Measurements from ENCODE around the gene HAT1. TPM values are rescaled to one million over a fixed set of nuclear protein-coding genes. Genes with fewer than 3 reads are reported as not detected.
A peak's percentile ranks its signal among the peaks of the same experiment; 100 is the strongest.

Gene HAT1
- total RNA-seq, 2 donors from 2014 or later = 58.1 to 74.6 TPM

GRCh38 chr2:171921970-171922229, 361 bp upstream of the HAT1 start:
- peaks cover 10% of the 10 kb centered on the region for H3K36me3 Mint-ChIP-seq (ENCODE audit: low read depth)
- Histone ChIP-seq H3K4me3 (ENCODE audit: low read length) (peak overlapping the region; percentile 98), H3K27me3 (ENCODE audit: control insufficient read depth, insufficient read depth, low read length, poor library complexity, severe bottlenecking) (no peaks in the 10 kb centered on the region), H3K9ac (ENCODE audit: extremely low read depth, low read length, poor library complexity, severe bottlenecking) (peak overlapping the region; percentile 94), H3K36me3 (ENCODE audit: control insufficient read depth, insufficient read depth, low read length) (peaks cover 13% of the 10 kb centered on the region), H3K27ac (ENCODE audit: low read depth, low read length) (peak overlapping the region; percentile 9), H3K9me3 (ENCODE audit: control insufficient read depth, low read length) (no peaks in the 10 kb centered on the region), H3K4me1 (ENCODE audit: control insufficient read depth, insufficient read depth, low read length) (no peaks in the 10 kb centered on the region)
- H3K9me3 Mint-ChIP-seq = no peaks in the 10 kb centered on the region
- peak overlapping the region; percentile 89 for H3K27ac Mint-ChIP-seq
- TF ChIP-seq CTCF (conservative IDR thresholded peaks at IDR 0.05) = no peak
- no peak for DNase-seq
- H3K4me3 Mint-ChIP-seq = peak overlapping the region; percentile 85
- H3K4me1 Mint-ChIP-seq = peaks cover 8% of the 10 kb centered on the region
- WGBS, 2 experiments (ENCODE audit: insufficient coverage in 1 of 2, insufficient read length in 1 of 2) = 0 to 25% methylated on average over 3 to 5 of the region's 5 CpGs
- H3K27me3 Mint-ChIP-seq (ENCODE audit: insufficient read depth) = no peaks in the 10 kb centered on the region

- no peak for DNase-seq
- 62 to 65% methylated on average over 10 to 13 of the region's 13 CpGs for WGBS, 2 experiments (ENCODE audit: insufficient coverage in 1 of 2, insufficient read length in 1 of 2)
These were observed 945 bp downstream of the HAT1 start for GRCh38 chr2:171923206-171923605.

GRCh38 chr2:171924170-171924942, 2.1 kb downstream of the HAT1 start:
- Histone ChIP-seq H3K4me3 (ENCODE audit: low read length) (peak overlapping the region; percentile 98), H3K9me3 (ENCODE audit: control insufficient read depth, low read length) (no peaks in the 10 kb centered on the region), H3K9ac (ENCODE audit: extremely low read depth, low read length, poor library complexity, severe bottlenecking) (no peak overlapping the region), H3K4me1 (ENCODE audit: control insufficient read depth, insufficient read depth, low read length) (no peaks in the 10 kb centered on the region), H3K27me3 (ENCODE audit: control insufficient read depth, insufficient read depth, low read length, poor library complexity, severe bottlenecking) (no peaks in the 10 kb centered on the region), H3K27ac (ENCODE audit: low read depth, low read length) (no peak overlapping the region), H3K36me3 (ENCODE audit: control insufficient read depth, insufficient read depth, low read length) (peaks cover 22% of the 10 kb centered on the region)
- Mint-ChIP-seq H3K27ac (no peak overlapping the region), H3K36me3 (ENCODE audit: low read depth) (peaks cover 22% of the 10 kb centered on the region), H3K4me1 (peaks cover 8% of the 10 kb centered on the region), H3K27me3 (ENCODE audit: insufficient read depth) (no peaks in the 10 kb centered on the region), H3K9me3 (no peaks in the 10 kb centered on the region), H3K4me3 (no peak overlapping the region)
- WGBS, 2 experiments (ENCODE audit: insufficient coverage in 1 of 2, insufficient read length in 1 of 2) = 87 to 95% methylated on average over 12 to 16 of the region's 17 CpGs
- no peak for TF ChIP-seq CTCF (conservative IDR thresholded peaks at IDR 0.05)
- no peak for DNase-seq

More at GRCh38 chr2:171923206-171923605, 945 bp downstream of the HAT1 start:
- no peak for TF ChIP-seq CTCF (conservative IDR thresholded peaks at IDR 0.05)
- Histone ChIP-seq H3K4me3 (ENCODE audit: low read length) (peak overlapping the region; percentile 98), H3K27me3 (ENCODE audit: control insufficient read depth, insufficient read depth, low read length, poor library complexity, severe bottlenecking) (no peaks in the 10 kb centered on the region), H3K9ac (ENCODE audit: extremely low read depth, low read length, poor library complexity, severe bottlenecking) (peak overlapping the region; percentile 94), H3K9me3 (ENCODE audit: control insufficient read depth, low read length) (no peaks in the 10 kb centered on the region), H3K36me3 (ENCODE audit: control insufficient read depth, insufficient read depth, low read length) (peaks cover 22% of the 10 kb centered on the region), H3K4me1 (ENCODE audit: control insufficient read depth, insufficient read depth, low read length) (no peaks in the 10 kb centered on the region), H3K27ac (ENCODE audit: low read depth, low read length) (peak overlapping the region; percentile 91)
- Mint-ChIP-seq H3K9me3 (no peaks in the 10 kb centered on the region), H3K36me3 (ENCODE audit: low read depth) (peaks cover 15% of the 10 kb centered on the region), H3K27ac (peak overlapping the region; percentile 95), H3K4me3 (peak overlapping the region; percentile 85), H3K27me3 (ENCODE audit: insufficient read depth) (no peaks in the 10 kb centered on the region), H3K4me1 (peaks cover 8% of the 10 kb centered on the region)

Measured in endodermal cell (in vitro differentiated cells).